Left ventricle myocardium superior (tissue), 1 donor: Measurements from ENCODE around the gene IGF2R. TPM values are rescaled to one million over a fixed set of nuclear protein-coding genes. Genes with fewer than 3 reads are reported as not detected.
"Not testable (repeated sequence)": the region's sequence is repeated elsewhere in the genome, so short reads cannot be mapped to it uniquely, and the experiment has no call there.

Experiments
- ATAC-seq: fragments of 200-7000 bp; cut with Tn5 transposase; one replicate; pipeline ENCODE4 v1.9.1; 2020; ENCODE audit warnings: mild to moderate bottlenecking, moderate library complexity
- DNase-seq: peaks from one replicate; pipeline ENCODE4 v3.0.0-alpha.2; 2020
- intact Hi-C: fragments of 100-400 bp; cut with micrococcal nuclease; formaldehyde crosslinking; loops from one replicate; pipeline ENCODE4 v1.11.0; 2022
- total RNA-seq: library from RNA; stranded (reverse); fragmentation: NEBNext Ultra II Directional; extraction: Animal tissue kit (Norgen Biotek cat#: 25700); gene quantifications from one replicate; pipeline ENCODE4 v1.2.1, GENCODE V29; 2021
- donor health status: DM: no; HTN: yes; CAD: no; lungs with severe emphysema.

Gene IGF2R
- total RNA-seq, 1 donor from 2014 or later: 68.4 TPM

DNA sequence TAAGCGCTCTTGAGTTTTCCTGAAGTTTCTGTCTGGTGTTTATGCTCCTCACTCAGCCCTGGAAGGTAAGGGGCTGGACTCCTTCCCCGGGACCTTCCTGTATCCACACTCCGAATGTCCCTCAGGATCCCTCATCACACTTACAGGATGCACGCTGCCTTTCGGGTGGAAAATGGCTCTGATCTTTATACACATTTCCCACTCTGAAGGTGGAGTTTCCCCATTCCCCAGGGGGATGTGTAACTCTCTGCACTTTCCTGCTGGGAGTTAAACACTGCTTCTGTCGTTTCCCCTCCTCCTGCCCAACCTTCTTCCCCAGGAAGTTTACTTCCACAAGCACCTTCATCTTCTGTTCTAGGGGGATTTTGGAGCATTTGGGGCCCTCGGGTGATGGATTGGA lies 17.1 kb upstream of the IGF2R start:
- intact Hi-C loops: no loop called here
- ATAC-seq (peak; percentile 54), DNase-seq (no peak)

DNA sequence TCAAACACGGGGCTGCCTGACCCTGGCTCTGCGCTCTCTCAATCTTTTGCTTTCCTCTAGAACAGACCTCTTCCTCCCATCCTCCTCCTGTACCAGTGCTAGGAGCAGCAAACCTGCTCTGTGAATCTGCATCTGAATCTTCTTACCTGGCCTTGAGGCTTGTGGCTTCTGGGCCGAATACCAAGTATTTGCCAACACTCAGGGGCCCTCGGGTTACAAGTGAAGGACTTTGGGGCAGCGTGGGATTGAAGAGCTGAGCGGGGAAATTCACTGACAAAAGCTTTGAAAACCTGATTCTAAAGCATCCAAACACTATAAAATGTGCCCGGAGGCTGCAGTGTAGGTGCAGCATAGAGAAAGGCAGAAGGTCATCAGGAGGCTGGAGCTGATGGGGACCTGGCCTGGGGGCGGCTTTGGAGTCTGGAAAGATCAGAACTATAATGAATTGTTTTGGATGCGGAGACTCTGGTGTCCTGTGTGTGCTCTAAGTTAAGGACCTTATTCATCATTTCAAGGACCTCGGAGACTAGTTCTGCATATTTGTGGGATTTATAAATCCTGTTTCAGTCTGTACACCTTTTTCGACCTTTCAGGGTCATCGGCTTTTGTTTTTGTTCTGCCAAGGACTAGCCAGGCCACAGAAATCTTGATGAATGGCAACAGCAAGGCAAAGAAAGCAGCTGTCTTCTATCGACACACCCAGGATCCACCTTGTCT lies 16.4 kb upstream of the IGF2R start:
- DNase-seq (no peak), ATAC-seq (no peak)
- intact Hi-C loops: no loop called here

- DNase-seq: peak; percentile 56
- intact Hi-C loops: no loop called here
Observed at GRCh38 chr6:159953091-159953601, 15.7 kb upstream of the IGF2R start.

DNA sequence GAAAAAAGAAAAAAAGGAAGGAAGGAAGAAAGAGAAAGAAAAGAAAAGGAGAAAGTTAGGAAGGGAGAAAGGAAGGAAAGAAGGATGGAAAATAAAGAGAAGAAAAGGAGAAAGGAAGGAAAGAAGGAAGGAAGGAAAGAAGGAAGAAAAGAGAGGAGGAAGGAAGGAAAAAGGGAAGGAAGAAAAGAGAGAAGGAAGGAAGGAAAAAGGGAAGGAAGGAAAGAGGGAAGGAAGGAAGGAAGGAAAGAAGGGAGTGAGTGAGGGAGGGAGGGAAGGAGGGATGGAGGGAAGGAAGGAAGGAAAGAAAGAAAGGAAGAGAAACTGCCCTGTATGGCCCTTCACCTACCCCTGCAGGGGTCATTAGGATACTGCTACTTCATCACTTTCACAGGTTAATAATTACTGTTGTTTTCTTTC lies 12.9 kb upstream of the IGF2R start:
- no peak for DNase-seq
- no peak for ATAC-seq
- intact Hi-C loops: no loop called here

More at GRCh38 chr6:159953091-159953601, 15.7 kb upstream of the IGF2R start:
- ATAC-seq: peak; percentile 74

GRCh38 chr6:159957071-159957673 lies 11.7 kb upstream of the IGF2R start:
- no peak for ATAC-seq
- intact Hi-C loops: no loop called here

DNA sequence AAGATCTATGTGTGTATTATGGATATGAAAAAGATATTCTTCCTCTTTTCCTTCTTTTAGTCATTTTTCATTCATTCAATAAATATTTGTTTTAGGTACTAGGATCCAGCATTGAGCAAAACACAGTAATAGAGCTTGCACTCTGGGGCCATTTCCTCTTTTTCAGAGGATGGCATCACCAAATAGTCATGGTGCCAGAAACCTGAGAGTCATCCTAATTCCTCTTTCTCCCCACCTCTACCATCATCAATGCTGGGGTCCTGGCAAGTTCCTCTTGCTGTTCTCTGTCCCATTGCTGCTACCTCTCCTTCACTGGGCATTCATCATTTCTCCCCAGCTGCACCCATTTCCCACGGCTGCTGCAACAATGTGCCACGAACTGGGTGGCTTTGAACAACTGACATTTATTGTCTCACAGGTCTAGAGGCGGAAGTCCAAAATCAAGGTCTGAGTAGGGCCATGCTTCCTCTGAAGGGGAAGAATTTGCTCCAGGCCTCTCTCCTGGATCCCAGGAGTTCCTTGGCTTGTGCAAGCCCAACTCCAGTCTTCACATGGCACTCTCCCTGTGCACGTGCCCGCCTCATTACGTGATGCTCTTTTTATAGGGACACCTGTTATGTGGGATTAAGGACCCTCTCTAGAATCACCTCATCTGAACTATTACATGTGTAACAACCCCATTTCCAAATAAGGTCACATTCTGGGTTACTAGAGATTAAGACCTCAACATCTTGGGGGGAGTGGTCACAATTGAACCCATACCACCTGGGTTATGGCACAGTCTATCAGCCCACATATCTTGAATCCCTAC lies 9.5 kb upstream of the IGF2R start:
- intact Hi-C loops: no loop called here
- ATAC-seq: peak; percentile 60
- no peak for DNase-seq

More at GRCh38 chr6:159957071-159957673, 11.7 kb upstream of the IGF2R start:
- DNase-seq: no peak

- intact Hi-C loops: no loop called here
- ATAC-seq: peak; percentile 82
- DNase-seq: peak; percentile 46
Observed at GRCh38 chr6:159959976-159960384, 8.9 kb upstream of the IGF2R start.

DNA sequence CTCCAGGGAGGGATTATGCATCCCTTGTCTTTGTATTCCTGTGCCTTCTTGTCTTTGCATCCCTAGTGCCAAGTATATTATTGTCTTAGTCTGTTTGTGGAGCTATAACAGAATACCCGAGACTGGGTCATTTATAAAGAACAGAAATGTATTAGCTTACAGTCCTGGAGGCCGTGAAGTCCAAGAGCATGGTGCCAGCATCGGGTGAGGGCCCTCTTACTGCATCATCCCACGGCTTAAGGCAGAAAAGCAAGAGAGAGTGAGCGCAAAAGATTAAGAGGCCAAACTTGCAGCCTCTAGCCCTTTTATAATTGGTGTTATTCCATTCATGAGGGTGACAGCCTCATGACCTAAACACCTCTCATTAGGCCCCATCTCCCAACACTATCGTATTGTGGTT lies 8.4 kb upstream of the IGF2R start:
- intact Hi-C loops: no loop called here
- ATAC-seq: no peak
- no peak for DNase-seq

GRCh38 chr6:159961528-159961927 lies 7.4 kb upstream of the IGF2R start:
- intact Hi-C loops: no loop called here
- no peak for ATAC-seq

GRCh38 chr6:159963111-159963510 lies 5.8 kb upstream of the IGF2R start:
- DNase-seq (no peak), ATAC-seq (no peak)
- intact Hi-C loops: no loop called here

More at GRCh38 chr6:159961528-159961927, 7.4 kb upstream of the IGF2R start:
- DNase-seq: no peak

- ATAC-seq: no peak
- intact Hi-C loops: no loop called here
- no peak for DNase-seq
Observed at GRCh38 chr6:159964046-159964445, 4.8 kb upstream of the IGF2R start.

DNA sequence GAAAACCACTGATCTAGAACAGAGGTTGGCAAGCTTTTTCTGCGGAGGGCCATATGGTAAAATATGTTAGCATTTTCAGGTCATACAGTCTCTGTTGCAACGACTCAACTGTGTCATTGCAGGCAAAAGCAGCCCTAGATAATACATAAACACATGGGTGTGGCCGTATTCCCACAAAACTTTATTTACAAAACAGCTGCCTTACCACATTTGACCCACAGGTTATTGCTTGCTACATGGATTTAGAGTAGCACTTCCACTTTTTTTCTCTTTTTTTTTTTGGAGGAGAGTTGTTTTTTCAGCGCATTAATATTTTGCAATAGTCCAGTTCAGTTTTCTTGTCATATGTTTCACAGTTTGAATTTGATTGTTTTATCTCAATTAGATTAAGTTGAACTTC lies 2.5 kb upstream of the IGF2R start:
- DNase-seq (no peak), ATAC-seq (no peak)
- intact Hi-C loops: no loop called here

DNA sequence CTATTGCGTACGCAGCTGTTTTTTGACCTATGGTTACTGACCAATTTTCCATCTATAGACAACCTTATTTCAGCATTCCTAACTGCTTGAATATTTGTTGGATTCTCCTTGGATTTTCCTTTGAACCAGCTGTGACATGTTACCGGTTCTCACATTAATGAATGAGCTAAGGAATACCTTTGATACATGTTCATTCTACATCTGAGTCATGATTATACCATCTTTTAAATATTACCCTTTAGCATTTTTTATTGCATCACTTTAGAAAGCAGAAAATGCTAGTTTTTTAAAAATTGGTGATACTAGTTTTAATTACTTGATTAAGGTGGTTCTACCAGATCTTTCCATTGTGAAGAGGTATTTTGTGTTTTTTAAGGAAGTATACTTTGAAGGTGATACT lies 1.9 kb upstream of the IGF2R start:
- ATAC-seq (no peak), DNase-seq (no peak)
- intact Hi-C loops: no loop called here

- intact Hi-C loops, ATAC-seq, DNase-seq: not testable (repeated sequence)
Observed at GRCh38 chr6:159967621-159968020, 1.3 kb upstream of the IGF2R start.

GRCh38 chr6:159969204-159969912 lies 476 bp downstream of the IGF2R start:
- ATAC-seq: peak; percentile 27
- peak; percentile 69 for DNase-seq
- intact Hi-C loops: no loop called here

- ATAC-seq (peak; percentile 54), DNase-seq (no peak)
- intact Hi-C loops: loop anchor here (10.0 kb wide), 1 partner anchor 65 kb away; no protein-coding TSS in a partner anchor
Observed at GRCh38 chr6:159969921-159970320, 1.0 kb downstream of the IGF2R start.

- ATAC-seq (no peak), DNase-seq (no peak)
- intact Hi-C loops: loop anchor here (10.0 kb wide), 1 partner anchor 64 kb away; no protein-coding TSS in a partner anchor
Observed at GRCh38 chr6:159970659-159971063, 1.8 kb downstream of the IGF2R start.

DNA sequence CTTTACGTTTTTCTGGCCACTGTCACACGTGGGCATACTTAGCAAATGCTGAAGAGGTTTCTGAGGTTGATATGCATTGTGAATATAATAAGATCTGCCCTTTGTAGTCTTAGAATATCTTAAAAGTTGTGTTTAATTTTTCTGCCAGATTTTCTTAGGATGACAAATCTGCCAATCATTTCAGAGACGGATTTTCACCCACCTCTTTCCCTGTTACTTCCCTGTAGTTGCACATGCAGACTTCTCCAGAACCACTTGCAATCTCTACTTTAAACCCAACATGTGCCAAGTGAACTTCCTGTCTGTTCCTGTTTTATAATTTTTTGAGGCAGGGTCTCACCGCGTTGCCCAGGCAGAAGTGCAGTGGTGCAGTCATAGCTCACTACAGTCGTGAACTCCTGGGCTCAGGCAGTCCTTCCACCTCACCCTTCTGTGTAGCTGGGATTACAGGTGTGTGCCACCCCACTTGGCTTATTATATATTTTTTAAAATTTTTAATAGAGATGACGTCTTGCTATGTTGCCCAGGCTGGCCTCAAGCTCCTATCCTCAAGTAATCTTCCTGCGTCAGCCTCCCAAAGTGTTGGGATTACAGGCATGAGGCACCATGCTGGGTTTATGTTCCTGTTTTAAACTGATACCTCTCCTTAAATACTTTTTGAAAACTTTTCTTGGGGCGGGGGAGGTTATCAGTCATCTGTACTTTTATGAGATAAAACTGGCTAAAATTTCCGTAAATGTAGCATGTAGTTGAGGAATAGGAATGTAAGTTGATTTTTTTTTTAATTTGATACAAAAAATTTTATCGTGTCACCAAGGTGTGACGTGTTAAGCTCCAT lies 2.7 kb downstream of the IGF2R start:
- intact Hi-C loops: loop anchor here (10.0 kb wide), 1 partner anchor 63 kb away; no protein-coding TSS in a partner anchor
- ATAC-seq: no peak
- DNase-seq: no peak
